Measurements from ENCODE around the gene NR2C1.
A peak's percentile ranks its signal among the peaks of the same experiment; 100 is the strongest.

The NR2C1 gene

GRCh38 chr12:95037906-95038305, 35.5 kb downstream of the NR2C1 start:
- Histone ChIP-seq H3K4me1 (ENCODE audit: control insufficient read depth, insufficient read depth, low read length) (no peaks in the 10 kb centered on the region), H3K36me3 (ENCODE audit: control insufficient read depth in 2 of 2, insufficient read depth in 1 of 2, low read length in 2 of 2) (peaks cover 31 to 45% of the 10 kb centered on the region in 2 experiments), H3K27ac (ENCODE audit: extremely low read depth, low read depth, low read length) (no peak overlapping the region), H3K4me3 (ENCODE audit: low read depth, low read length) (no peak overlapping the region), H3K9me3 (ENCODE audit: control insufficient read depth, insufficient read depth, low read depth, low read length) (no peaks in the 10 kb centered on the region)
- ChIA-PET CTCF (no interaction called here), POLR2A (no interaction called here)
- no peak for TF ChIP-seq ZNF426 (tag by site-specific recombination; IDR thresholded peaks at IDR 0.05)
- TF ChIP-seq ZNF777 (tag by site-specific recombination; IDR thresholded peaks at IDR 0.05; ENCODE audit: borderline replicate concordance): no peak
- TF ChIP-seq ZNF362 (tag by site-specific recombination; IDR thresholded peaks at IDR 0.05): no peak
- TF ChIP-seq, protein P1, sequence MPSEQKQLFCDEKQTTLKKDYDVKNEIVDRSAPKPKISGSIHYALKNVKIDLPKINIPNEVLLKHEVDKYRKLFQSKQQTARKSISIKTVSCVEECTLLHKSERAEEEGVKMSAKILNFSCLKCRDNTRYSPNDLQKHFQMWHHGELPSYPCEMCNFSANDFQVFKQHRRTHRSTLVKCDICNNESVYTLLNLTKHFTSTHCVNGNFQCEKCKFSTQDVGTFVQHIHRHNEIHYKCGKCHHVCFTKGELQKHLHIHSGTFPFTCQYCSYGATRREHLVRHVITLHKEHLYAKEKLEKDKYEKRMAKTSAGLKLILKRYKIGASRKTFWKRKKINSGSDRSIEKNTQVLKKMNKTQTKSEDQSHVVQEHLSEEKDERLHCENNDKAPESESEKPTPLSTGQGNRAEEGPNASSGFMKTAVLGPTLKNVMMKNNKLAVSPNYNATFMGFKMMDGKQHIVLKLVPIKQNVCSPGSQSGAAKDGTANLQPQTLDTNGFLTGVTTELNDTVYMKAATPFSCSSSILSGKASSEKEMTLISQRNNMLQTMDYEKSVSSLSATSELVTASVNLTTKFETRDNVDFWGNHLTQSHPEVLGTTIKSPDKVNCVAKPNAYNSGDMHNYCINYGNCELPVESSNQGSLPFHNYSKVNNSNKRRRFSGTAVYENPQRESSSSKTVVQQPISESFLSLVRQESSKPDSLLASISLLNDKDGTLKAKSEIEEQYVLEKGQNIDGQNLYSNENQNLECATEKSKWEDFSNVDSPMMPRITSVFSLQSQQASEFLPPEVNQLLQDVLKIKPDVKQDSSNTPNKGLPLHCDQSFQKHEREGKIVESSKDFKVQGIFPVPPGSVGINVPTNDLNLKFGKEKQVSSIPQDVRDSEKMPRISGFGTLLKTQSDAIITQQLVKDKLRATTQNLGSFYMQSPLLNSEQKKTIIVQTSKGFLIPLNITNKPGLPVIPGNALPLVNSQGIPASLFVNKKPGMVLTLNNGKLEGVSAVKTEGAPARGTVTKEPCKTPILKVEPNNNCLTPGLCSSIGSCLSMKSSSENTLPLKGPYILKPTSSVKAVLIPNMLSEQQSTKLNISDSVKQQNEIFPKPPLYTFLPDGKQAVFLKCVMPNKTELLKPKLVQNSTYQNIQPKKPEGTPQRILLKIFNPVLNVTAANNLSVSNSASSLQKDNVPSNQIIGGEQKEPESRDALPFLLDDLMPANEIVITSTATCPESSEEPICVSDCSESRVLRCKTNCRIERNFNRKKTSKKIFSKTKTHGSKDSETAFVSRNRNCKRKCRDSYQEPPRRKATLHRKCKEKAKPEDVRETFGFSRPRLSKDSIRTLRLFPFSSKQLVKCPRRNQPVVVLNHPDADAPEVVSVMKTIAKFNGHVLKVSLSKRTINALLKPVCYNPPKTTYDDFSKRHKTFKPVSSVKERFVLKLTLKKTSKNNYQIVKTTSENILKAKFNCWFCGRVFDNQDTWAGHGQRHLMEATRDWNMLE (tag by site-specific recombination; conservative IDR thresholded peaks at IDR 0.05; ENCODE audit: low read depth): no peak
- TF ChIP-seq ZNF48 (tag by site-specific recombination; IDR thresholded peaks at IDR 0.05): no peak
- no peak for TF ChIP-seq ZNF157 (tag by site-specific recombination; IDR thresholded peaks at IDR 0.05)

DNA sequence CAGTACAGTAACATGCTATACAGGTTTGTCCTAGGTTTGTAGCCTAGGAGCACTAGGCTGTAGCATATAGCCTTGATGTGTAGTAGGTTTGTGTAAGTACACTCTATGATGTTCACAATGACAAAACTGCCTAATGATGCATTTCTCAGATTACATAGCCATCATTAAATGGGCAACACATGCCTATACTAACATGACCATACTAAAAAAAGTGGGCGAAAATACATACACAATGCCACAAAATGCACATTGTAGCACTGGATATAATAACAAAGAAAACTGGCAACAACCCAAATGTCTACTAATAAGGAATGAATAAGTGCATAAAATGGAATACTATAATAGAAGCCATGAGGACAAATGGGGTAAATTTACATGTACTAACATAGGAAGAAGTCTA, 38.7 kb downstream of the NR2C1 start:
- Histone ChIP-seq H3K36me3 (ENCODE audit: control insufficient read depth in 2 of 2, insufficient read depth in 1 of 2, low read length in 2 of 2) (peaks cover 35 to 52% of the 10 kb centered on the region in 2 experiments), H3K4me3 (ENCODE audit: low read depth, low read length) (no peak overlapping the region), H3K27ac (ENCODE audit: extremely low read depth, low read depth, low read length) (no peak overlapping the region), H3K9me3 (ENCODE audit: control insufficient read depth, insufficient read depth, low read depth, low read length) (no peaks in the 10 kb centered on the region), H3K4me1 (ENCODE audit: control insufficient read depth, insufficient read depth, low read length) (no peaks in the 10 kb centered on the region)
- POLR2A ChIA-PET: no interaction called here
- TF ChIP-seq ZFP69B (tag by site-specific recombination; IDR thresholded peaks at IDR 0.05) (0 out of 2 replicates have a peak, but pooled peaks have one; percentile 38), ZBTB8A (tag by site-specific recombination; IDR thresholded peaks at IDR 0.05) (no peak), ZFP37 (tag by site-specific recombination; IDR thresholded peaks at IDR 0.05) (no peak), ZNF10 (tag by site-specific recombination; IDR thresholded peaks at IDR 0.05) (no peak), ZNF311 (tag by site-specific recombination; IDR thresholded peaks at IDR 0.05; ENCODE audit: borderline replicate concordance) (no peak), ZNF248 (tag by site-specific recombination; IDR thresholded peaks at IDR 0.05) (no peak), ZNF768 (tag by site-specific recombination; IDR thresholded peaks at IDR 0.05) (no peak), ZNF624 (tag by site-specific recombination; IDR thresholded peaks at IDR 0.05) (no peak), ZNF473 (tag by site-specific recombination; IDR thresholded peaks at IDR 0.05) (no peak), ZNF391 (tag by site-specific recombination; IDR thresholded peaks at IDR 0.05; ENCODE audit: borderline replicate concordance, low read depth) (no peak), ZNF423 (tag by site-specific recombination; IDR thresholded peaks at IDR 0.05) (no peak), ZNF266 (tag by site-specific recombination; IDR thresholded peaks at IDR 0.05; ENCODE audit: low read depth) (no peak)
- TF ChIP-seq, protein P2, sequence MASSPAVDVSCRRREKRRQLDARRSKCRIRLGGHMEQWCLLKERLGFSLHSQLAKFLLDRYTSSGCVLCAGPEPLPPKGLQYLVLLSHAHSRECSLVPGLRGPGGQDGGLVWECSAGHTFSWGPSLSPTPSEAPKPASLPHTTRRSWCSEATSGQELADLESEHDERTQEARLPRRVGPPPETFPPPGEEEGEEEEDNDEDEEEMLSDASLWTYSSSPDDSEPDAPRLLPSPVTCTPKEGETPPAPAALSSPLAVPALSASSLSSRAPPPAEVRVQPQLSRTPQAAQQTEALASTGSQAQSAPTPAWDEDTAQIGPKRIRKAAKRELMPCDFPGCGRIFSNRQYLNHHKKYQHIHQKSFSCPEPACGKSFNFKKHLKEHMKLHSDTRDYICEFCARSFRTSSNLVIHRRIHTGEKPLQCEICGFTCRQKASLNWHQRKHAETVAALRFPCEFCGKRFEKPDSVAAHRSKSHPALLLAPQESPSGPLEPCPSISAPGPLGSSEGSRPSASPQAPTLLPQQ (tag by site-specific recombination; IDR thresholded peaks at IDR 0.05): peak; percentile 79
- CTCF ChIA-PET: interaction anchor here (0.6 kb wide), 1 partner anchor 12 kb away, joined by 3 read pairs; no protein-coding TSS in a partner anchor

All from HEK293 (cell line).